ENCODE results near the gene IMPACT.

DNA sequence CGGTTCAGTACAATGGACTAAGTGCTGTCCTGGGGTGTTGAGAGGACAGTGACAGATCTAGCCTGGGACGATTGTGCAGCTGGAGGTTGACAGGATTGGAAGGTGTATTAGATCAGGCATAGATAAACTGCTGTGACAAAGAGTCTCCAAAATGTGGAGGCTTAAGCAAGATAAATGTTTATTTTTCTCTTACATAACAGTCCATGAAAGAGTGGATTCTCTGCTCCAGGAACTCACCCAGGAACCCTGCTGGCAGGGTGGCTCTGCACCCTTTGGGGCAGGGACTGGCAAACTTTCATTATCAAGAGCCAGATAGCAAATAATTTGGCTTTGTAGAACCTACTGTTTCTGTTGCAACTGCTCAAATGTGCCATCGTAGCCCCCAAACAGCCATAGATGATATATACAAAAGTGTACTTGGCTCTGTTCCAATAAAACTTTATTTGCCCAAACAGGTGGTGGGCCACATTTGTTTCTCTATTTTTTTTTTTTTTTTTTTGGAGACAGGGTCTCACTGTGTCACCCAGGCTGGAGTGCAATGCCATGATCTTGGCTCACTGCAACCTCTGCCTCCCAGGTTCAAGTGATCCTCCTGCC lies 43.6 kb downstream of the IMPACT start:
- TF ChIP-seq CTCF (IDR thresholded peaks at IDR 0.05) = no peak
- no peak for TF ChIP-seq REST (IDR thresholded peaks at IDR 0.05; ENCODE audit: insufficient read depth in 1 of 2, low read depth in 2 of 2, low read length in 1 of 2)
- TF ChIP-seq SIN3A (IDR thresholded peaks at IDR 0.05; ENCODE audit: borderline replicate concordance, insufficient read depth, low read depth, low read length) = no peak
- TF ChIP-seq POLR2AphosphoS5 (IDR thresholded peaks at IDR 0.05; ENCODE audit: low read depth, low read length) = no peak
- no peak for TF ChIP-seq TCF7L2 (IDR thresholded peaks at IDR 0.05; ENCODE audit: low read depth, low read length)

Data from Panc1 (cell line).